ENCODE data around the gene BRF1. TPM values are rescaled to one million over a fixed set of nuclear protein-coding genes. Genes with fewer than 3 reads are reported as not detected.

BRF1 gene
- polyA plus RNA-seq, 1 of the 3 experiments (the other 2 are of a cell fraction), result 15.7 TPM

DNA sequence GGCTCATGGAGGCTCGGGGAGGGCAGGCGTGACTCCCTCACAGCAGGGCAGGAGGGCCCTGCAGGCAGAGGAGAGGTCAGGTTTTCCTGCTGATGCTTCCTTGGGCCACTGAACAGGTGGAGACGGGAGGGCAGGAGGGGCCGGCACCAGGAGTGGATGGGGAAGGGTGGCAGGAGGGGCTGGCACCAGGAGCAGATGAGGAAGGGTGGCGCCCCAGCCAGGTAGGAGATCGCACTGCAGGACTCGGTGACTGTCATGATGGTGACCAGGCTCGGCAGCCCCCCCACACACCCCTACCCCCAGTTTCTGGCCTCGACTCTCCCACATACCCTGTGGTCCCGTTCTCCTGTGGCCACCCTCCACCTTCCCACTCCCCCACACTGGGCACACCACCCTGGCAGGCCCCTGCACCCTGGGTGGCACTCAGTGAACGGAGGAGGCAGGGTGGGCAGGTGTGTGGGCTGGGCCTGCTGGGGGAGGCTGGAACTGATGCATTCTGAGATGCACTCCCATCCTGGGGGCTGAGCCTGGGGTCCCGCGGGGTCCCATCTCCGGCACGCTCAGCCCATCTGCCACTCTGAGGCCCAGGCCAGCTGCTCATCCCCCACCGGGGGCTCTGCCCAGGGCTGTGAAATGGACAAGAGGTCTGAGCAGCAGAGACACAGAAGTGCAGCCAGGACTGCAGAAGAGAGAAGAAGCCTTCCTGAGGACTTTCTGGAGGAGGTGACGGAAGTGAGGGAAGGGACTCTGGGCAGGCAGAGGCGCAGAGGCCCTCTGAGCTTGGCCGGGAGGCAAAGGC, 122.5 kb downstream of the BRF1 start:
- TF ChIP-seq RFX5 (IDR thresholded peaks at IDR 0.05; ENCODE audit: low read length) (no peak), NRF1 (IDR thresholded peaks at IDR 0.05; ENCODE audit: low read depth, low read length) (no peak), FOXM1 (IDR thresholded peaks at IDR 0.05; ENCODE audit: low read depth) (no peak), RCOR1 (IDR thresholded peaks at IDR 0.05; ENCODE audit: low read length) (no peak)
- H4K20me1 ChIP-seq (ENCODE audit: insufficient read depth), result no peaks in the 10 kb centered on the region
- no peaks in the 10 kb centered on the region for H3K79me2 ChIP-seq (ENCODE audit: insufficient read depth)
- no peak overlapping the region for H3K4me3 ChIP-seq (ENCODE audit: low read depth in 2 of 2, low read length in 1 of 2)
- H3F3A ChIP-seq (replicated peaks; ENCODE audit: insufficient read depth), result peaks cover 7% of the 10 kb centered on the region
- no peaks in the 10 kb centered on the region for H3K36me3 ChIP-seq (replicated peaks in 1 of 2; ENCODE audit: control insufficient read depth in 1 of 2, insufficient read depth in 2 of 2, low read length in 1 of 2)
- no peaks in the 10 kb centered on the region for H3K9me3 ChIP-seq
- H3K9ac ChIP-seq, result no peak overlapping the region
- no peak overlapping the region for H3K27ac ChIP-seq (ENCODE audit: low read depth in 2 of 2, low read length in 1 of 2)
- CTCF ChIA-PET, result interaction anchor here (1.2 to 1.7 kb wide), 3 partner anchors 9 to 203 kb away, joined by 4 to 9 read pairs (median 6); partner anchors contain the start of gene JAG2
- POLR2A ChIA-PET, result no interaction called here
- H3K4me1 ChIP-seq (ENCODE audit: control insufficient read depth in 1 of 2, insufficient read depth in 2 of 2, low read depth in 1 of 2, low read length in 1 of 2), result peaks cover 0 to 8% of the 10 kb centered on the region in 2 experiments; a peak in 2 of 4 replicates
- no peak overlapping the region for H3K4me2 ChIP-seq
- H2AFZ ChIP-seq (ENCODE audit: low read depth), result no peak overlapping the region
- DNase-seq, result no peak
- H3K9me2 ChIP-seq, result no peaks in the 10 kb centered on the region
- H3K27me3 ChIP-seq (ENCODE audit: insufficient read depth), result no peaks in the 10 kb centered on the region
- WGBS (ENCODE audit: low lambda C conversion rate), result 90% methylated on average over 18 of the region's 19 CpGs

DNA sequence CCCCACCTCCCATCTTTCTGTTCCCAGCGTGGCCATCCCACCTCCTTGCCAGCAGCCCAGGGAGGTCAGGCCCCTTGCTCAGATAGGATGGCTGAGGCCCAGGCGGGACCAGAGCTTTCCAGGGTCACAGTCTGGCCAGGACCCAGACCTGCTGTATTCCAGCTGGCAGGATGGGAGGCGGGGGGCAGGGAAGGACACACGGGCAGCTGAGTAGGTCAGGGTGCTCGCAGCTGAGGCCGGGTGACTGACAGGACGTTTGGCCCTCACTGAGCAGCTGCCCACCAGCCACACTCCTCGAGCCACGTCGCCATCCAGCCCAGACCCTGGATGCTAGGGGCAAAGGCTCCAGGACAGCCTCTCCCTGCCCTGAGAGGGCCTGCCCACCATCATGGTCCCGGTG, 123.7 kb downstream of the BRF1 start:
- Histone ChIP-seq H3K9ac (no peak overlapping the region), H3K9me3 (no peaks in the 10 kb centered on the region), H3K9me2 (no peaks in the 10 kb centered on the region), H3F3A (replicated peaks; ENCODE audit: insufficient read depth) (no peaks in the 10 kb centered on the region), H3K36me3 (replicated peaks in 1 of 2; ENCODE audit: control insufficient read depth in 1 of 2, insufficient read depth in 2 of 2, low read length in 1 of 2) (no peaks in the 10 kb centered on the region), H3K27ac (ENCODE audit: low read depth in 2 of 2, low read length in 1 of 2) (no peak overlapping the region), H3K4me2 (no peak overlapping the region), H3K79me2 (ENCODE audit: insufficient read depth) (no peaks in the 10 kb centered on the region), H3K4me1 (ENCODE audit: control insufficient read depth in 1 of 2, insufficient read depth in 2 of 2, low read depth in 1 of 2, low read length in 1 of 2) (peaks cover 0 to 8% of the 10 kb centered on the region in 2 experiments; a peak in 2 of 4 replicates), H4K20me1 (ENCODE audit: insufficient read depth) (no peaks in the 10 kb centered on the region), H3K27me3 (ENCODE audit: insufficient read depth) (no peaks in the 10 kb centered on the region), H2AFZ (ENCODE audit: low read depth) (no peak overlapping the region), H3K4me3 (ENCODE audit: low read depth in 2 of 2, low read length in 1 of 2) (no peak overlapping the region)
- POLR2A ChIA-PET, result interaction anchor here (0.6 kb wide), 1 partner anchor 142 kb away, joined by 4 read pairs; no protein-coding TSS in a partner anchor
- WGBS (ENCODE audit: low lambda C conversion rate), result 50% methylated on average over 1 of the region's 11 CpGs
- TF ChIP-seq, protein P1, sequence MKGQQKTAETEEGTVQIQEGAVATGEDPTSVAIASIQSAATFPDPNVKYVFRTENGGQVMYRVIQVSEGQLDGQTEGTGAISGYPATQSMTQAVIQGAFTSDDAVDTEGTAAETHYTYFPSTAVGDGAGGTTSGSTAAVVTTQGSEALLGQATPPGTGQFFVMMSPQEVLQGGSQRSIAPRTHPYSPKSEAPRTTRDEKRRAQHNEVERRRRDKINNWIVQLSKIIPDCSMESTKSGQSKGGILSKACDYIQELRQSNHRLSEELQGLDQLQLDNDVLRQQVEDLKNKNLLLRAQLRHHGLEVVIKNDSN (IDR thresholded peaks at IDR 0.05; ENCODE audit: borderline replicate concordance, low read depth), result no peak
- TF ChIP-seq RFX5 (IDR thresholded peaks at IDR 0.05; ENCODE audit: low read length), result no peak
- no peak for TF ChIP-seq NFIC (IDR thresholded peaks at IDR 0.05; ENCODE audit: borderline replicate concordance)
- CTCF ChIA-PET, result interaction anchor here (0.6 to 2.1 kb wide), 4 partner anchors 9 to 132 kb away, joined by 3 to 12 read pairs (median 3); partner anchors contain the start of gene JAG2
- no peak for DNase-seq

DNA sequence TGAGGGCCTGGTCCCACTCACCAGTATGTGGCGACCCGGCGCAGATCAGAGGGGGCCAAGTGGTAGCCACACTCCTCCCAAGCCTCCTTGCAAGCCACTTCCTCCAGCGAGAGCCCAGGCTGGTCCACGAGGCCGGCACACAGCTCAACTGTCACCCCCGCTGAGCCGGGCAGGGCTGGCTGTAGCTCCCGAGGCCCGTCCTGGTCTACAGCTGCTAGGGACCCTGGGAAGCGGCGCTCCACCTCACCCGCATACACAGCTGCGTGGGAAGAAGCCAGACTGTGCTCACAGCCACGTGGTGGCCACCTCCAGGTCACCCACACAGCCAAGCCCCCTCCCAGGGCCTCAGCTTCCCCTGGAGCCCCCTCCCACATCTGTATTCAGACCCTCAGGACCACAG, 124.3 kb downstream of the BRF1 start:
- Histone ChIP-seq H3K9me2 (no peaks in the 10 kb centered on the region), H3K9me3 (no peaks in the 10 kb centered on the region), H3K36me3 (replicated peaks in 1 of 2; ENCODE audit: control insufficient read depth in 1 of 2, insufficient read depth in 2 of 2, low read length in 1 of 2) (no peaks in the 10 kb centered on the region), H3K27ac (ENCODE audit: low read depth in 2 of 2, low read length in 1 of 2) (no peak overlapping the region), H3K79me2 (ENCODE audit: insufficient read depth) (no peaks in the 10 kb centered on the region), H2AFZ (ENCODE audit: low read depth) (no peak overlapping the region), H3K4me3 (ENCODE audit: low read depth in 2 of 2, low read length in 1 of 2) (no peak overlapping the region), H3K4me2 (no peak overlapping the region), H4K20me1 (ENCODE audit: insufficient read depth) (no peaks in the 10 kb centered on the region), H3K4me1 (ENCODE audit: control insufficient read depth in 1 of 2, insufficient read depth in 2 of 2, low read depth in 1 of 2, low read length in 1 of 2) (peaks cover 0 to 7% of the 10 kb centered on the region in 2 experiments; a peak in 2 of 4 replicates), H3K27me3 (ENCODE audit: insufficient read depth) (no peaks in the 10 kb centered on the region), H3K9ac (no peak overlapping the region), H3F3A (replicated peaks; ENCODE audit: insufficient read depth) (no peaks in the 10 kb centered on the region)
- WGBS (ENCODE audit: low lambda C conversion rate), result 88% methylated on average over 9 of the region's 15 CpGs
- no peak for TF ChIP-seq ELF1 (IDR thresholded peaks at IDR 0.05)
- TF ChIP-seq MEF2A (IDR thresholded peaks at IDR 0.05; ENCODE audit: borderline replicate concordance, low read depth), result no peak
- no peak for TF ChIP-seq EP300 (IDR thresholded peaks at IDR 0.05; ENCODE audit: borderline replicate concordance in 1 of 2, low read depth in 1 of 2, low read length in 1 of 2)
- no peak for TF ChIP-seq CHD2 (IDR thresholded peaks at IDR 0.05; ENCODE audit: low read length, partially characterized antibody)
- TF ChIP-seq TCF12 (IDR thresholded peaks at IDR 0.05), result no peak
- ChIA-PET CTCF (interaction anchor here (0.6 to 2.1 kb wide), 5 partner anchors 8 to 86 kb away, joined by 3 to 12 read pairs (median 3); partner anchors contain the start of gene JAG2), POLR2A (interaction anchor here (0.6 kb wide), 1 partner anchor 141 kb away, joined by 4 read pairs; no protein-coding TSS in a partner anchor)
- no peak for DNase-seq

Data from SK-N-SH (cell line).